ENCODE data around the gene ITGA8.

GRCh38 chr10:15545266-15545665, 174.5 kb downstream of the ITGA8 start:
- TF ChIP-seq CTCF (IDR thresholded peaks at IDR 0.05) (no peak), POLR2A (IDR thresholded peaks at IDR 0.05) (no peak)

Measured in heart left ventricle (tissue), 13 donors.